Measurements from ENCODE around the gene KLHL17. TPM values are rescaled to one million over a fixed set of nuclear protein-coding genes. Genes with fewer than 3 reads are reported as not detected.

KLHL17 gene
- total RNA-seq, 1 experiment from 2014 or later, result 41.4 TPM

DNA sequence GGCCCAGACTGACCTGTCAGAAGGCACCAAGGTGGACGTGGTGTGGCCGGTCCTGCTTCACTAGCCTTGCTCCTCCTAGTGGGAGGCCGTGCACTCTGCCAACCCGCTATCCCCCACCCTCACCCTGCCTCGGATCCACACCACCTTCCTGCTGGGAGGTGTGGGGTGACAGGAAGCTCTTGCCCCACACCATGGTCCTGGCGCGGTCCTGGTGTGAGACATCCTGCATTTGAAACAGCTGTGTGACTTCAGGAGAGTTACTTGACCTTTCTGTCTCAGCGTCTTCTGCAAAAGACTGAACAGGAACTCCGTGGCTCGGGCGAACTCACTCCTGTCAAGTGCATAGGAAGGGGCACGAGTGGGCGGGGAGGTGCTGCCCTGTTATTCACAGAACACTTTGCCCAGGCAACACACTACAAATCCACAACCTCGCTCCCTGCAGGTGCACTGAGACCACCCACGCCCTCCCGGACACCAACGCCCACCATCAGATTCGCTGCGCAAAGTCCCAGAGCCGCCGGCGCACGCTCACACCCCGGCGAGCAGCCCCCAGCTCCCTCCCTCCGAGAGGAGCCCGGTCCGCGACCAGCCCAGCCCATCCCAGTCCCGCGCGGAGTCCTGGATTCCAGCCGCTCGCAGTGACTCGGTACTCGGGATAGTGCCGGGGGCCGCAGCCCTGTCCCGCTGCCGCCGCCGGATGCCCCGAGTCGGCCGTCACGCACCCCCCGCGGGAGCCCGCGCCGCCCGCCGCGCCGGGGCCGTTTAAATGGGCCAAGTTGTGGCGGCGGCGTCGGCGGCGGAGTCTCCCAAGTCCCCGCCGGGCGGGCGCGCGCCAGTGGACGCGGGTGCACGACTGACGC, 37.0 kb upstream of the KLHL17 start, which contains the start of gene SAMD11:
TSS of gene SAMD11 (plus strand) at position 793 of the 860 bp plus-strand sequence. CDS start 509 bp downstream, outside the sequence.
- no peak within 1 kb of the TSS for H2BK15ac ChIP-seq (ENCODE audit: low read depth, low read length)
- peaks cover 77% of the 10 kb centered on the region for H3K27me3 ChIP-seq (ENCODE audit: insufficient read depth, low read length)
- no peak within 1 kb of the TSS for H3K14ac ChIP-seq (ENCODE audit: insufficient read depth, low read length)
- Mint-ChIP-seq H3K4me3 (peak within 1 kb of the TSS; percentile 59 to 81), H3K27me3 (ENCODE audit: low read depth) (peaks cover 90% of the 10 kb centered on the region), H3K9me3 (peaks cover 4 to 5% of the 10 kb centered on the region in 2 experiments; a peak in 2 of 5 replicates), H3K4me1 (peaks cover 22 to 30% of the 10 kb centered on the region in 2 experiments), H3K36me3 (ENCODE audit: insufficient read depth in 1 of 3, low read depth in 3 of 3) (peaks cover 0 to 4% (median 0%) of the 10 kb centered on the region in 3 experiments; a peak in 3 of 7 replicates), H3K27ac (no peak within 1 kb of the TSS)
- no peak within 1 kb of the TSS for H3K4ac ChIP-seq (ENCODE audit: low read depth, low read length)
- TF ChIP-seq, protein P1, sequence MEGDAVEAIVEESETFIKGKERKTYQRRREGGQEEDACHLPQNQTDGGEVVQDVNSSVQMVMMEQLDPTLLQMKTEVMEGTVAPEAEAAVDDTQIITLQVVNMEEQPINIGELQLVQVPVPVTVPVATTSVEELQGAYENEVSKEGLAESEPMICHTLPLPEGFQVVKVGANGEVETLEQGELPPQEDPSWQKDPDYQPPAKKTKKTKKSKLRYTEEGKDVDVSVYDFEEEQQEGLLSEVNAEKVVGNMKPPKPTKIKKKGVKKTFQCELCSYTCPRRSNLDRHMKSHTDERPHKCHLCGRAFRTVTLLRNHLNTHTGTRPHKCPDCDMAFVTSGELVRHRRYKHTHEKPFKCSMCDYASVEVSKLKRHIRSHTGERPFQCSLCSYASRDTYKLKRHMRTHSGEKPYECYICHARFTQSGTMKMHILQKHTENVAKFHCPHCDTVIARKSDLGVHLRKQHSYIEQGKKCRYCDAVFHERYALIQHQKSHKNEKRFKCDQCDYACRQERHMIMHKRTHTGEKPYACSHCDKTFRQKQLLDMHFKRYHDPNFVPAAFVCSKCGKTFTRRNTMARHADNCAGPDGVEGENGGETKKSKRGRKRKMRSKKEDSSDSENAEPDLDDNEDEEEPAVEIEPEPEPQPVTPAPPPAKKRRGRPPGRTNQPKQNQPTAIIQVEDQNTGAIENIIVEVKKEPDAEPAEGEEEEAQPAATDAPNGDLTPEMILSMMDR (conservative IDR thresholded peaks at IDR 0.05), result no peak
- no peak within 1 kb of the TSS for H3T11ph ChIP-seq (ENCODE audit: low read length)
- no peak within 1 kb of the TSS for H4K8ac ChIP-seq (replicated peaks; ENCODE audit: insufficient read length, low read depth, low read length)
- no peaks in the 10 kb centered on the region for H3K79me2 ChIP-seq (ENCODE audit: insufficient read depth, low read length)
- no peak within 1 kb of the TSS for H3K9ac ChIP-seq (ENCODE audit: extremely low read depth, insufficient read length, low read length)
- H3K18ac ChIP-seq (ENCODE audit: insufficient read length, low read depth, low read length), result no peak within 1 kb of the TSS
- peaks cover 11% of the 10 kb centered on the region for H4K20me1 ChIP-seq (ENCODE audit: control insufficient read depth, insufficient read depth, insufficient read length)
- H2AFZ ChIP-seq (ENCODE audit: low read length), result no peak within 1 kb of the TSS
- H4K5ac ChIP-seq (ENCODE audit: insufficient read length, low read depth, low read length), result no peak within 1 kb of the TSS
- no peak within 1 kb of the TSS for H2BK120ac ChIP-seq (ENCODE audit: low read depth, low read length, poor library complexity, severe bottlenecking)
- H3K4me2 ChIP-seq (ENCODE audit: insufficient read depth, insufficient read length, low read length), result peak within 1 kb of the TSS; percentile 28
- H2BK20ac ChIP-seq (ENCODE audit: low read depth, low read length, poor library complexity, severe bottlenecking), result no peak within 1 kb of the TSS
- H2BK12ac ChIP-seq (ENCODE audit: insufficient read length, low read depth, low read length), result no peak within 1 kb of the TSS
- no peak within 1 kb of the TSS for H4K91ac ChIP-seq (ENCODE audit: insufficient read length, low read depth, low read length)
- no peak within 1 kb of the TSS for H2BK5ac ChIP-seq (ENCODE audit: insufficient read length, low read length)
- H3K4me1 ChIP-seq (ENCODE audit: insufficient read depth, low read length), result no peaks in the 10 kb centered on the region
- H3K23ac ChIP-seq (ENCODE audit: insufficient read length, low read depth, low read length), result no peak within 1 kb of the TSS
- no peak within 1 kb of the TSS for H2AK5ac ChIP-seq (ENCODE audit: insufficient read length, low read length)
- H3K9me3 ChIP-seq (ENCODE audit: control insufficient read depth, low read depth, low read length), result no peaks in the 10 kb centered on the region
- H3K23me2 ChIP-seq (ENCODE audit: insufficient read length, low read depth, low read length, poor library complexity, severe bottlenecking), result peaks cover 7% of the 10 kb centered on the region
- no CpG with 5 or more reads among the region's 72 CpGs for WGBS (ENCODE audit: extremely low coverage, insufficient read length, low lambda C conversion rate)
- no peak within 1 kb of the TSS for H3K56ac ChIP-seq (ENCODE audit: insufficient read length, low read depth, low read length)
- DNase-seq, result peak; percentile 68
- no peak within 1 kb of the TSS for H3K27ac ChIP-seq (ENCODE audit: insufficient read length, low read depth, low read length)
- no peaks in the 10 kb centered on the region for H3K79me1 ChIP-seq (ENCODE audit: insufficient read depth, low read depth, low read length, poor library complexity, severe bottlenecking)

All from H9 (cell line).